Measurements from ENCODE around the gene FOXP2. TPM values are rescaled to one million over a fixed set of nuclear protein-coding genes. Genes with fewer than 3 reads are reported as not detected.

Gene FOXP2
- total and polyA plus RNA-seq, 2 of the 4 experiments (the other 2 are of a cell fraction) = 0.89 to 1.1 TPM

DNA sequence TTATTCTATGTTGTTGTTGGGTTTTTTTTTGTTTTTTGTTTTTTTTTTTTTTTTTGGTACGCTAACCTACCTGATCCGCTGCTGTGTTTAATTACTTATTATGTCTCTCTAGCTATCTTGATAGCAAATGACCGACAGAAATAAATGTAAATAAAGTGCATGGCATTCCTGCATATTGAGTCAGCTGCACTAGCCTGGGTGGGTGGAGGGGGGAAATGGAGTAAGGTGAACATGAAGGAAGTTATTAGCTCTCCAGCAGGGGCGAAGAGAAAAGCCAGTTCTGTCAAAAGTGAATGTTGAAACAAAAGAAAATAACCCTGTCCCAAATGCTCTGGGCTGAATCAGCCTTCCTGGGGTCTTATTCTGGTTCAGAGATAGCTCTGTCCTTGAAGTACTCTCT, 296.6 kb downstream of the FOXP2 start:
- no peak overlapping the region for H3K23ac ChIP-seq (ENCODE audit: low read depth, low read length)
- TF ChIP-seq, protein P1, sequence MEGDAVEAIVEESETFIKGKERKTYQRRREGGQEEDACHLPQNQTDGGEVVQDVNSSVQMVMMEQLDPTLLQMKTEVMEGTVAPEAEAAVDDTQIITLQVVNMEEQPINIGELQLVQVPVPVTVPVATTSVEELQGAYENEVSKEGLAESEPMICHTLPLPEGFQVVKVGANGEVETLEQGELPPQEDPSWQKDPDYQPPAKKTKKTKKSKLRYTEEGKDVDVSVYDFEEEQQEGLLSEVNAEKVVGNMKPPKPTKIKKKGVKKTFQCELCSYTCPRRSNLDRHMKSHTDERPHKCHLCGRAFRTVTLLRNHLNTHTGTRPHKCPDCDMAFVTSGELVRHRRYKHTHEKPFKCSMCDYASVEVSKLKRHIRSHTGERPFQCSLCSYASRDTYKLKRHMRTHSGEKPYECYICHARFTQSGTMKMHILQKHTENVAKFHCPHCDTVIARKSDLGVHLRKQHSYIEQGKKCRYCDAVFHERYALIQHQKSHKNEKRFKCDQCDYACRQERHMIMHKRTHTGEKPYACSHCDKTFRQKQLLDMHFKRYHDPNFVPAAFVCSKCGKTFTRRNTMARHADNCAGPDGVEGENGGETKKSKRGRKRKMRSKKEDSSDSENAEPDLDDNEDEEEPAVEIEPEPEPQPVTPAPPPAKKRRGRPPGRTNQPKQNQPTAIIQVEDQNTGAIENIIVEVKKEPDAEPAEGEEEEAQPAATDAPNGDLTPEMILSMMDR (conservative IDR thresholded peaks at IDR 0.05; ENCODE audit: low read depth, low read length) = no peak
- TF ChIP-seq NFE2L2 (IDR thresholded peaks at IDR 0.05; ENCODE audit: low read depth, low read length) (no peak), CEBPB (IDR thresholded peaks at IDR 0.05; ENCODE audit: low read depth, low read length) (no peak), SMC3 (IDR thresholded peaks at IDR 0.05; ENCODE audit: low read depth, low read length) (no peak), POLR2A (IDR thresholded peaks at IDR 0.05; ENCODE audit: low read depth, low read length) (no peak), USF2 (IDR thresholded peaks at IDR 0.05; ENCODE audit: low read depth, low read length) (no peak), RAD21 (IDR thresholded peaks at IDR 0.05; ENCODE audit: low read length) (no peak), MXI1 (IDR thresholded peaks at IDR 0.05; ENCODE audit: borderline replicate concordance, low read depth, low read length) (no peak), CHD1 (IDR thresholded peaks at IDR 0.05; ENCODE audit: low read depth, low read length) (no peak), MAZ (IDR thresholded peaks at IDR 0.05; ENCODE audit: borderline replicate concordance, low read depth, low read length) (no peak), RFX5 (IDR thresholded peaks at IDR 0.05; ENCODE audit: low read depth, low read length) (no peak), BHLHE40 (IDR thresholded peaks at IDR 0.05; ENCODE audit: low read depth, low read length) (no peak)
- TF ChIP-seq, protein P2, sequence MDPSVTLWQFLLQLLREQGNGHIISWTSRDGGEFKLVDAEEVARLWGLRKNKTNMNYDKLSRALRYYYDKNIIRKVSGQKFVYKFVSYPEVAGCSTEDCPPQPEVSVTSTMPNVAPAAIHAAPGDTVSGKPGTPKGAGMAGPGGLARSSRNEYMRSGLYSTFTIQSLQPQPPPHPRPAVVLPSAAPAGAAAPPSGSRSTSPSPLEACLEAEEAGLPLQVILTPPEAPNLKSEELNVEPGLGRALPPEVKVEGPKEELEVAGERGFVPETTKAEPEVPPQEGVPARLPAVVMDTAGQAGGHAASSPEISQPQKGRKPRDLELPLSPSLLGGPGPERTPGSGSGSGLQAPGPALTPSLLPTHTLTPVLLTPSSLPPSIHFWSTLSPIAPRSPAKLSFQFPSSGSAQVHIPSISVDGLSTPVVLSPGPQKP (IDR thresholded peaks at IDR 0.05; ENCODE audit: borderline replicate concordance, low read depth, low read length) = no peak
- no peak overlapping the region for H3K9ac ChIP-seq (ENCODE audit: low read depth, low read length)
- no peak overlapping the region for H2BK20ac ChIP-seq (ENCODE audit: low read depth, low read length)
- no peak overlapping the region for H2AFZ ChIP-seq (replicated peaks; ENCODE audit: low read length, poor library complexity)
- ChIA-PET CTCF (interaction anchor here (0.7 kb wide), 1 partner anchor 36 kb away, joined by 3 read pairs; no protein-coding TSS in a partner anchor), POLR2A (ENCODE audit: unreplicated experiment) (interaction anchor here (0.7 kb wide), 1 partner anchor 10 kb away, joined by 13 read pairs; no protein-coding TSS in a partner anchor)
- no peaks in the 10 kb centered on the region for H3K79me1 ChIP-seq (ENCODE audit: low read depth in 1 of 2, low read length in 2 of 2)
- H3K36me3 ChIP-seq (ENCODE audit: control insufficient read depth, insufficient read depth, low read length) = no peaks in the 10 kb centered on the region
- no peak overlapping the region for H3K14ac ChIP-seq (replicated peaks; ENCODE audit: low read depth, low read length)
- in situ Hi-C loops (cut with MboI; ENCODE audit: low sequenced_read_pairs) = no loop called here
- no TSS peak for BruUV-seq (replicated peaks)
- H3K27ac ChIP-seq (ENCODE audit: insufficient read depth, low read length) = no peak overlapping the region
- H3K9me3 ChIP-seq (ENCODE audit: control insufficient read depth, insufficient read depth, low read length) = no peaks in the 10 kb centered on the region
- no peak overlapping the region for H3K4ac ChIP-seq (ENCODE audit: low read depth, low read length)
- H2AK5ac ChIP-seq (ENCODE audit: low read depth, low read length) = no peak overlapping the region
- H3K9me1 ChIP-seq (ENCODE audit: insufficient read depth, low read length) = no peaks in the 10 kb centered on the region
- no peak overlapping the region for H3K56ac ChIP-seq (ENCODE audit: extremely low read depth, insufficient read depth, low read length)
- intact Hi-C loops (cut with micrococcal nuclease) = no loop called here
- H3K27me3 ChIP-seq (ENCODE audit: control insufficient read depth, insufficient read depth, low read length) = no peaks in the 10 kb centered on the region
- H4K8ac ChIP-seq (ENCODE audit: low read depth in 2 of 2, low read length in 2 of 2) = no peak overlapping the region
- no peak overlapping the region for H3K4me2 ChIP-seq (ENCODE audit: low read depth, low read length)
- H4K20me1 ChIP-seq (ENCODE audit: insufficient read depth, low read length) = no peaks in the 10 kb centered on the region
- H4K91ac ChIP-seq (ENCODE audit: insufficient read depth, low read depth, low read length) = no peak overlapping the region
- H2BK120ac ChIP-seq (ENCODE audit: low read depth, low read length) = no peak overlapping the region
- H3K18ac ChIP-seq (ENCODE audit: low read depth, low read length) = no peak overlapping the region
- DNase-seq = peak; percentile 2
- H4K5ac ChIP-seq (ENCODE audit: low read depth, low read length) = no peak overlapping the region
- no CpG with 5 or more reads among the region's 4 CpGs for WGBS, 2 experiments (ENCODE audit: extremely low coverage in 2 of 2, insufficient read length in 1 of 2)
- H2AK9ac ChIP-seq (replicated peaks; ENCODE audit: low read depth, low read length, poor library complexity) = no peak overlapping the region
- ATAC-seq (ENCODE audit: low read depth) = no peak
- no peak overlapping the region for H2BK15ac ChIP-seq (ENCODE audit: low read depth, low read length)
- dilution Hi-C loops (cut with HindIII; ENCODE audit: low sequenced_read_pairs, unreplicated experiment) = no loop called here
- H3K4me3 ChIP-seq (ENCODE audit: insufficient read depth, low read depth, low read length) = no peak overlapping the region
- H3K4me1 ChIP-seq (ENCODE audit: control insufficient read depth, insufficient read depth, low read length) = no peaks in the 10 kb centered on the region
- no peak overlapping the region for H2BK5ac ChIP-seq (ENCODE audit: low read depth, low read length, poor library complexity, severe bottlenecking)

Data from IMR-90 (cell line).